ENCODE data around the gene ARHGEF28.

The ARHGEF28 gene

DNA sequence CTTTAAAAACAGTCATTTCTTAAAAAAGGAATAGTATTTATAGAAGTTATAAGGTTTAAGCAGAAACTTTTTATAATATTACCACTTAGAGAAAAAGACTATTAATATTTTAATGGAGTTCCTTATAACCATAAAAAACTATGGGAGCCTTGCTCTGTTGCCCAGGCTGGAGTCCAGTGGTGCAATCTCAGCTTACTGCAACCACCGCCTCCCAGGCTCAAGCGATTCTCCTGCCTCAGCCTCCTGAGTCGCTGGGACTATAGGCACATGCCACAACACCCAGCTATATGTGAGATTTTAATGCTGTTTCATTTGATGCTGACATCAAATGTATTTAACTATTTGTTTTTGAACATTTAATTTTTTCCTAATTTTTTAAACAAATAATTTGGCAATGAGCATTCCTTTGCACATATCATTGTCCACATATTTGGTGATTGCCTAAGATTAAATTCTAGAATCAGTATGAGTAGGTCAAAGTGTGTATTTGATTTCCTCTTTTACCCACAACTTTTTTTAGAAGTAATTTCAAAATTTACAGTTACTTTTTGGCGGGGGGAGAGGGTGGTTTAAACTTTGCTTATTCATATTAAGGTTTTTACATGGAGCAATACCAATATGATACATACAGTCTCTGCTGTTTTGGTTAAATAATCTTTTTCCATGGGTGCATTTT, 235.5 kb downstream of the ARHGEF28 start:
- ATAC-seq (replicated peaks; ENCODE audit: extremely low read depth, poor library complexity, severe bottlenecking) = no peak
- Mint-ChIP-seq H3K4me1 (no peaks in the 10 kb centered on the region), H3K4me3 (no peak overlapping the region), H3K36me3 (ENCODE audit: insufficient read depth) (peaks cover 2% of the 10 kb centered on the region), H3K27ac (ENCODE audit: low read depth) (no peak overlapping the region), H3K27me3 (no peaks in the 10 kb centered on the region), H3K9me3 (no peaks in the 10 kb centered on the region)
- no peak for DNase-seq (ENCODE audit: low spot score in 2 of 2)

GRCh38 chr5:73862796-73863195, 236.8 kb downstream of the ARHGEF28 start:
- DNase-seq (ENCODE audit: low spot score in 2 of 2) (no peak), ATAC-seq (replicated peaks; ENCODE audit: extremely low read depth, poor library complexity, severe bottlenecking) (no peak)
- H3K27me3 Mint-ChIP-seq = no peaks in the 10 kb centered on the region
- no peaks in the 10 kb centered on the region for H3K4me1 Mint-ChIP-seq
- no peak overlapping the region for H3K27ac Mint-ChIP-seq (ENCODE audit: low read depth)
- H3K4me3 Mint-ChIP-seq = no peak overlapping the region
- peaks cover 2% of the 10 kb centered on the region for H3K36me3 Mint-ChIP-seq (ENCODE audit: insufficient read depth)
- H3K9me3 Mint-ChIP-seq = no peaks in the 10 kb centered on the region

DNA sequence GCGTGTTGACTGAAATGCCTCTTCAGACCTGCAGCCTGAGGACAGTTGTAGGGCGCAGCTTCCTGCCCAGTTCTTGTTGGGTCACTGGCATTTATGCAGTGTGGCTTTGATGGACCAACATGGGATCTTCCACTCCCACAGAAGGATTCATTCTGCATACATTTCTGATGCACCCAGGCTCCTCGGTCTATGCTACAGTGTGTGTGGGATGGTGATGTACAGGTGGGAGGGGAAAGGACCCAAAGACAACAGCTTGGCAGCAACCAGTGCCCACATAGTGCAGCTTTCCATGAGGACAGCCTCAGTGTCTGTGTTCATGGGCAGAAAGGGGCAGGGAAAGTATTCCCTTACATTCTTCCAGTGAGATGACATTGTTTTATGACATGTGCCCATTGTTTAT, 237.9 kb downstream of the ARHGEF28 start:
- ATAC-seq (replicated peaks; ENCODE audit: extremely low read depth, poor library complexity, severe bottlenecking) (no peak), DNase-seq (ENCODE audit: low spot score in 2 of 2) (no peak)
- Mint-ChIP-seq H3K4me3 (no peak overlapping the region), H3K4me1 (no peaks in the 10 kb centered on the region), H3K27me3 (no peaks in the 10 kb centered on the region), H3K27ac (ENCODE audit: low read depth) (no peak overlapping the region), H3K9me3 (no peaks in the 10 kb centered on the region), H3K36me3 (ENCODE audit: insufficient read depth) (peaks cover 2% of the 10 kb centered on the region)

DNA sequence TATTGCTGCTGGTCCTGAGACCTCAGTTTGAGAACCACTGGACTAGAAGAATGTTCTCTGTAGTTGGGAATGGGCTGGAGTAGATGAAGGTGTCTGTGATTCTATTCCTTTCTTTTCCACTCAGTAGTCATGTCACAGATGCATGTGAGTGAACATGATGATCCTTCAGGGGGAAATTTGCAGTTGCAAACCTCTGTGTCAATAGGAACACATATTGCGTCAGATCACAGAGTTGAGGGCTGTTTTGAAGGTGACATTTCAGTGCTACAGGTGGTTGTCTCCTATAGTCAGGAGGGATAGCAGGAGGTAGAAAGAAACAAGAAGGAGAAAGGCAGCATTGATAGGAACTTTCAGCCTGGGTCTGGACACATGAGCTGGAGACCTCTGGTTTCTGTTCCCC, 239.3 kb downstream of the ARHGEF28 start:
- Mint-ChIP-seq H3K4me3 (no peak overlapping the region), H3K27me3 (no peaks in the 10 kb centered on the region), H3K4me1 (no peaks in the 10 kb centered on the region), H3K27ac (ENCODE audit: low read depth) (no peak overlapping the region), H3K9me3 (no peaks in the 10 kb centered on the region), H3K36me3 (ENCODE audit: insufficient read depth) (no peaks in the 10 kb centered on the region)
- DNase-seq (ENCODE audit: low spot score in 2 of 2) (no peak), ATAC-seq (replicated peaks; ENCODE audit: extremely low read depth, poor library complexity, severe bottlenecking) (no peak)

DNA sequence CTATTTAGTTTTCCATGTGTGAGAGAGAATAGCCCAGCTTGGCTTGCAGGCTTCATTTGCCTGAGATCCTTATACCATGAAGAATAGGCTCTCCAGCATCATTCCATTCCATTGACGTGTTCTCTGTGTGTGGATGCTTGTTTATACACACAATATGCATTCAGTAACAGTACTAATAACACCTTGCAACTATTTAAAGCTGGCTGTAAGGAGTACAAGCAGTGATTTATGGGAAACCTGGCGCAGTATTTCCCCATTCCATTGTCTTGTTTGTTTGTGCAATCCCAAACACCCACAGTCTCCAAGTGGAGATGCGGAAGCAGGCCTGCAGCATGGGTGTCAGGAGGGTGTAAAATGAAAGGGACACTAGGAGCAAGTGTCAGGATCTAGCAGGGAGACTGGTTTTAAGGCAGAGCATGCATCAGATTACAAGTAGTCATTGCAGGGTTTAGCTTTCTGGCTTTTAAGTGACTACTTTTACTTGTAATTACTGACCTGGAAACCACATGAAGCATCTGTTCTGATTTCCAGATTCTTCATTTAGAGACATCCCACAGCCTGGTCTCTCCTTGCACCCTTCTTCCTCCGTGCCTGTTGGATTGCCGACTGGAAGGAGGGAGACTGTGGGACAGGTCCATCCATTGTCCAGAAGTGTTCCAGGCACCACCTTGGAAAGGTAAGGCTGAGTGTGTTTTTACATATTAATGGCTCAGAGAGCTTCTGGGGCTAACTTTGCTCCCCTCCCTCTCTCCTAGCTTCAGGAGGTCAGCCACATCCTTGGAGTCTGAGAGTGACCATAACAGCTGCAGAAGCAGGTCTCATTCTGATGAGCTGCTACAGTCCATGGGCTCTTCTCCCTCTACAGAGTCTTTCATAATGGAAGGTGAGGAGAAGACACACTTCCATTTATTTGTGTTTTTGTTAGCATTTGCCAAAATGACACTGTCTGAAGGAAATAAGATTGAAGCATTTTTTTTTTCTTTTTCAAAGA, 241.6 kb downstream of the ARHGEF28 start:
- no peaks in the 10 kb centered on the region for H3K27me3 Mint-ChIP-seq
- no peaks in the 10 kb centered on the region for H3K4me1 Mint-ChIP-seq
- no peak for DNase-seq (ENCODE audit: low spot score in 2 of 2)
- H3K36me3 Mint-ChIP-seq (ENCODE audit: insufficient read depth) = no peaks in the 10 kb centered on the region
- H3K9me3 Mint-ChIP-seq = no peaks in the 10 kb centered on the region
- no peak overlapping the region for H3K27ac Mint-ChIP-seq (ENCODE audit: low read depth)
- no peak overlapping the region for H3K4me3 Mint-ChIP-seq
- no peak for ATAC-seq (replicated peaks; ENCODE audit: extremely low read depth, poor library complexity, severe bottlenecking)

GRCh38 chr5:73883646-73884045, 257.6 kb downstream of the ARHGEF28 start:
- no peaks in the 10 kb centered on the region for H3K9me3 Mint-ChIP-seq
- H3K36me3 Mint-ChIP-seq (ENCODE audit: insufficient read depth) = no peaks in the 10 kb centered on the region
- H3K4me3 Mint-ChIP-seq = no peak overlapping the region
- no peak overlapping the region for H3K27ac Mint-ChIP-seq (ENCODE audit: low read depth)
- no peak for ATAC-seq (replicated peaks; ENCODE audit: extremely low read depth, poor library complexity, severe bottlenecking)
- no peaks in the 10 kb centered on the region for H3K4me1 Mint-ChIP-seq
- H3K27me3 Mint-ChIP-seq = no peaks in the 10 kb centered on the region
- DNase-seq (ENCODE audit: low spot score in 2 of 2) = no peak

- H3K27ac Mint-ChIP-seq (ENCODE audit: low read depth) = no peak overlapping the region
- H3K4me3 Mint-ChIP-seq = no peak overlapping the region
- H3K4me1 Mint-ChIP-seq = no peaks in the 10 kb centered on the region
- ATAC-seq (replicated peaks; ENCODE audit: extremely low read depth, poor library complexity, severe bottlenecking) (no peak), DNase-seq (ENCODE audit: low spot score in 2 of 2) (no peak)
- H3K27me3 Mint-ChIP-seq = no peaks in the 10 kb centered on the region
- H3K36me3 Mint-ChIP-seq (ENCODE audit: insufficient read depth) = peaks cover 3% of the 10 kb centered on the region
- H3K9me3 Mint-ChIP-seq = no peaks in the 10 kb centered on the region
Observed at GRCh38 chr5:73887688-73888087, 261.7 kb downstream of the ARHGEF28 start.

DNA sequence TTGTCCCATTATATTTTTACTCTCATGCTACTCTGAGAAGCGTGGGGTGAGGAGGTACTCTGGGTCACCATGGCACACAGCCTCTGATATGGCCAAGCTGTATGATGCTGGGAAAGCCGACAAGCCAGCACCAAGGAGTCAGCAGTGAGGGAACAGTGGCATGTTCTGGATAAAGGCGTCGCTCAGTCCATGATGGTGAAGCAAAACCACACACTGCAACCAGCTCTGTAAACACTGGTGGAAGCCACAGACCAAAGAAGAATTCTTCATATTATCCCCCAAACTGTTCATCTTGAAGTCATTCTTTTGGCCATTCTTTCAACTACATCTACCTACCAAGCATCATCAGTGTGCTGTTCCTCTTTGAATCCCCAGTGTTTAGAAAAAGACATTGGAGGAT, 264.6 kb downstream of the ARHGEF28 start:
- no peak for DNase-seq (ENCODE audit: low spot score in 2 of 2)
- H3K4me1 Mint-ChIP-seq = no peaks in the 10 kb centered on the region
- no peak overlapping the region for H3K4me3 Mint-ChIP-seq
- no peak for ATAC-seq (replicated peaks; ENCODE audit: extremely low read depth, poor library complexity, severe bottlenecking)
- no peaks in the 10 kb centered on the region for H3K9me3 Mint-ChIP-seq
- peaks cover 3% of the 10 kb centered on the region for H3K36me3 Mint-ChIP-seq (ENCODE audit: insufficient read depth)
- no peaks in the 10 kb centered on the region for H3K27me3 Mint-ChIP-seq
- H3K27ac Mint-ChIP-seq (ENCODE audit: low read depth) = no peak overlapping the region

DNA sequence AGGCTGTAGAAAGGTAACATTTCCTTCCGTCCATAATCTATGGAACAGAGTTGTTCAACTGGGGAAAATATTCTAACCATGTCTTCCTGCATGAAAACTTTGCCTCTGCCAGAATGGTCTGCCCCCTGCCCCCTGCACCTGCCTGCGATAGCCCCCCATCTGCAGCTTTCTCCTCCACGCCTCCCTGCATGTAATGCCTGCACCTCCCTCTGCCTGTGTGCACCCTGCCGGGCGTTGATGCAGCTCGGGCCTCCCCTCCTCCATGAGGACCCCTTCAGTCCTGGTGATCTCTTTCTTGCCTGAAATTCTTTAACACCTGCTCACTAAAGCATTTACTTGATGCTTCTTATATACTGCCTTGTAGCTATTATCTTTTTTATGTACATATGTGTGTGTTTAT, 266.2 kb downstream of the ARHGEF28 start:
- no peak for ATAC-seq (replicated peaks; ENCODE audit: extremely low read depth, poor library complexity, severe bottlenecking)
- peaks cover 4% of the 10 kb centered on the region for H3K36me3 Mint-ChIP-seq (ENCODE audit: insufficient read depth)
- no peak for DNase-seq (ENCODE audit: low spot score in 2 of 2)
- H3K9me3 Mint-ChIP-seq = no peaks in the 10 kb centered on the region
- no peaks in the 10 kb centered on the region for H3K27me3 Mint-ChIP-seq
- no peak overlapping the region for H3K4me3 Mint-ChIP-seq
- no peaks in the 10 kb centered on the region for H3K4me1 Mint-ChIP-seq
- no peak overlapping the region for H3K27ac Mint-ChIP-seq (ENCODE audit: low read depth)

DNA sequence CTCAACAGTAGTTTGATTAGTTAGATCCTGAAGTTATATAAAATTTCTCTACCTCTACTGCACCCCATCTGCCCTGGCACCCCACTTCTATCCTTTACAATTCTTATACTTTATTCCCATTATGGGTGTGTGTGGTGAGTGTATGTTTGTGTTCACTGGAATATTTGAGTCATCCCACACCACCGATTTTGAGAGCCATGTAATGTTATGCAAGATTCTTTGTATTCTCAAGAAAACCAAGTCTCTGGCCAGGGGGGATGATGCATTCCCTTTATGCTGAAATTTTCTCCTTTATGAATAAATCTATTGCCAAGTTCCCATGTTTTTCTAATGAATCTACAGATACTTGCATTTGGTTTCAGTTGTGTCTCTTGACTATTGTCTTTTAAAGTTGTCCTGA, 266.8 kb downstream of the ARHGEF28 start:
- no peak overlapping the region for H3K27ac Mint-ChIP-seq (ENCODE audit: low read depth)
- H3K4me3 Mint-ChIP-seq = no peak overlapping the region
- DNase-seq (ENCODE audit: low spot score in 2 of 2) (no peak), ATAC-seq (replicated peaks; ENCODE audit: extremely low read depth, poor library complexity, severe bottlenecking) (no peak)
- H3K4me1 Mint-ChIP-seq = no peaks in the 10 kb centered on the region
- H3K27me3 Mint-ChIP-seq = no peaks in the 10 kb centered on the region
- no peaks in the 10 kb centered on the region for H3K9me3 Mint-ChIP-seq
- H3K36me3 Mint-ChIP-seq (ENCODE audit: insufficient read depth) = peaks cover 4% of the 10 kb centered on the region

DNA sequence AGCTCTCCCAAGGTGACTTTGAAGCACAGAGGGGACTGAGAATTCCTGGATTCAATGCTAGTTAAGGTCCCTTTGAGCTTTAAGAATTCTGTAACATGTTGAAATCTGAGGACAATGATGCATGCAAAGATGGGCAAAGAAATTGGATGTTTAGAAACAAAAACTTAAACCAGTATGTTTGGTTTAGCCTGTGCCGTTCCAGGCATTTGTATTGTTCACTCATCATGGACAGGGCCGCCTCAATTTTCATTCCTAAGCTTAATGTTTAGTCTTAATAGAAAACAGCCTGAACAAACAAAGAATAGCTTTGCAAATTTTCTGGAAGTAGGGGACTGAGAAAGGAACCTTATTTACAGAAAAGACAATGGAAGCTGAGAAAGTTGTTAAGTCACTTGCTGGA, 267.8 kb downstream of the ARHGEF28 start:
- Mint-ChIP-seq H3K27ac (ENCODE audit: low read depth) (no peak overlapping the region), H3K9me3 (no peaks in the 10 kb centered on the region), H3K27me3 (peaks cover 2% of the 10 kb centered on the region), H3K4me3 (no peak overlapping the region), H3K4me1 (no peaks in the 10 kb centered on the region), H3K36me3 (ENCODE audit: insufficient read depth) (peaks cover 4% of the 10 kb centered on the region)
- ATAC-seq (replicated peaks; ENCODE audit: extremely low read depth, poor library complexity, severe bottlenecking) (no peak), DNase-seq (ENCODE audit: low spot score in 2 of 2) (no peak)

DNA sequence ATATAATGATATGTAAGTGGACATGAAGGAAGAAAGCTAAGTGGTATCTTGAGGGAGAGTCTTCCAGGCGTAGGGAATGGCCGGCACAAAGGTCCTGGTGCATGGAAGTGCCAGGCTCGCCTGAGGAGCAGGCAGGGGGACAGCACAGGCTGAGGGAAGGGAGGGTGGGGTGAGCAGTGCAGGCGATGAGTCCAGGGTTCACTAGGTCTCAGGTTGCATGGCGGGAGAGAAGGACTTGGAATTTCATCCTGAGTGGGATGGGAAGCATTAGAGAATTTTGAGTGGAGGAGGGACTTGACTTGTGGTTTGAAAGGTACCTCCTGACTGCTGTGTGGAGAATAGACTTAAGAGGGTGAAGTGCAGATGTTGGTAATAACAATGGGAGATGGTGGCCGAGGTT, 268.9 kb downstream of the ARHGEF28 start:
- Mint-ChIP-seq H3K27ac (ENCODE audit: low read depth) (no peak overlapping the region), H3K4me1 (no peaks in the 10 kb centered on the region), H3K9me3 (no peaks in the 10 kb centered on the region), H3K4me3 (no peak overlapping the region), H3K27me3 (peaks cover 8% of the 10 kb centered on the region), H3K36me3 (ENCODE audit: insufficient read depth) (peaks cover 4% of the 10 kb centered on the region)
- DNase-seq (ENCODE audit: low spot score in 2 of 2) (no peak), ATAC-seq (replicated peaks; ENCODE audit: extremely low read depth, poor library complexity, severe bottlenecking) (no peak)

DNA sequence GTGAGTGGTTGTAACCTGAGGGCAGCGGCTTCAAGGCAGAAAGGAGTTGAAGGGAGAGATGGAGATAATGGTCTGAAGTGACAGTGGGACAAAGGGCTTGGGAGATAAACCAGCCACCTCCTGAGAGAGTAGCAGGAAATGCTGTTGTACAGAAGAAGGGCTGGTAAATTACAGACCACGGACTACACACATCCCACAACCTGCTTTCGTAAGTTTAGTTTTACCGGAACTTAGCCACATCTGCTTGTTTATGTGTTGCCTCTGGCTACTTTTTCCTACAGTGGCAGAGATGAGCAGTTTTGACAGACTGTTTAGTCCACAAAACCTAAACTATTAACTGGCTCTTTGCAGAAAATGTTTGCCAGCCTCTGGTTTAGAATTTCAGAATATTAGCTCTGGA, 269.5 kb downstream of the ARHGEF28 start:
- no peak overlapping the region for H3K4me3 Mint-ChIP-seq
- H3K27me3 Mint-ChIP-seq = peaks cover 8% of the 10 kb centered on the region
- DNase-seq (ENCODE audit: low spot score in 2 of 2) (no peak), ATAC-seq (replicated peaks; ENCODE audit: extremely low read depth, poor library complexity, severe bottlenecking) (no peak)
- no peak overlapping the region for H3K27ac Mint-ChIP-seq (ENCODE audit: low read depth)
- no peaks in the 10 kb centered on the region for H3K4me1 Mint-ChIP-seq
- no peaks in the 10 kb centered on the region for H3K9me3 Mint-ChIP-seq
- peaks cover 4% of the 10 kb centered on the region for H3K36me3 Mint-ChIP-seq (ENCODE audit: insufficient read depth)

All from central memory CD8-positive, alpha-beta T cell (primary cell).